Activated B cell treated with CpG ODN at 0.5 μM for 24 hours (primary cell): ENCODE results near the gene FAF1. TPM values are rescaled to one million over a fixed set of nuclear protein-coding genes. Genes with fewer than 3 reads are reported as not detected.
"Not testable (repeated sequence)": the region's sequence is repeated elsewhere in the genome, so short reads cannot be mapped to it uniquely, and the experiment has no call there.

ENCODE experiments used
- ATAC-seq: fragments of 200-7000 bp; cut with Tn5 transposase; one replicate; pipeline ENCODE4 v1.10.0; 2021; ENCODE audit warnings: low read depth, mild to moderate bottlenecking, moderate library complexity
- CTCF ChIA-PET: fragments of 350-600 bp; sonication (Branson Sonifier 250); formaldehyde crosslinking; loops from one replicate; lab custom pipeline; 2021; ENCODE audit warnings: antibody characterized with exemption; lab: Charles Lee
- POLR2A ChIA-PET: fragments of 350-600 bp; sonication (Branson Sonifier 250); formaldehyde crosslinking; loops from one replicate; lab custom pipeline; 2021; ENCODE audit warnings: antibody characterized with exemption; lab: Charles Lee
- DNase-seq: peaks from one replicate; pipeline ENCODE4 v3.0.0; 2022
- H3K27ac Mint-ChIP-seq: one replicate; pipeline ENCODE4 v1.8.0; 2020; ENCODE audit warnings: mixed read lengths
- H3K27me3 Mint-ChIP-seq: one replicate; pipeline ENCODE4 v1.8.0; 2021; ENCODE audit warnings: mixed read lengths
- H3K36me3 Mint-ChIP-seq: one replicate; pipeline ENCODE4 v1.8.0; 2021; ENCODE audit warnings: low read depth, mixed read lengths
- H3K4me1 Mint-ChIP-seq: one replicate; pipeline ENCODE4 v1.8.0; 2021; ENCODE audit warnings: mixed read lengths
- H3K4me3 Mint-ChIP-seq: one replicate; pipeline ENCODE4 v1.8.0; 2020; ENCODE audit warnings: mild to moderate bottlenecking, mixed read lengths
- H3K9me3 Mint-ChIP-seq: one replicate; pipeline ENCODE4 v1.8.0; 2020; ENCODE audit warnings: mixed read lengths
- CTCF ChIP-seq: fragments of 200-600 bp; IDR thresholded peaks from one replicate; pipeline ENCODE4 v1.8.0; 2022; ENCODE audit warnings: antibody characterized with exemption, mild to moderate bottlenecking
- intact Hi-C: fragments of 100-400 bp; cut with micrococcal nuclease; formaldehyde crosslinking; loops from one replicate; pipeline ENCODE4 v1.15.1; 2024
- total RNA-seq: library from RNA; stranded (reverse); gene quantifications from 2 replicates; pipeline ENCODE4 v1.2.3, GENCODE V29; 2022

Gene FAF1
- total RNA-seq, 1 donor from 2014 or later: 61.7 TPM

GRCh38 chr1:50964863-50965262 is 4.8 kb upstream of the FAF1 start:
- intact Hi-C loops: loop anchor here (10.0 kb wide), 1 partner anchor 1090 kb away; the partner anchor contains the start of genes BTF3L4 and TXNDC12
- Mint-ChIP-seq H3K27ac (no peak overlapping the region), H3K4me3 (no peak overlapping the region), H3K9me3 (no peaks in the 10 kb centered on the region), H3K4me1 (peaks cover 15% of the 10 kb centered on the region), H3K27me3 (no peaks in the 10 kb centered on the region), H3K36me3 (peaks cover 14% of the 10 kb centered on the region)
- ChIA-PET CTCF (no interaction called here), POLR2A (no interaction called here)
- no peak for TF ChIP-seq CTCF
- DNase-seq (no peak), ATAC-seq (no peak)

GRCh38 chr1:50959303-50959912 is 659 bp downstream of the FAF1 start:
- Mint-ChIP-seq H3K27ac (peak overlapping the region; percentile 68), H3K4me1 (peaks cover 28% of the 10 kb centered on the region), H3K9me3 (no peaks in the 10 kb centered on the region), H3K27me3 (no peaks in the 10 kb centered on the region), H3K4me3 (peak overlapping the region; percentile 93), H3K36me3 (peaks cover 9% of the 10 kb centered on the region)
- no peak for TF ChIP-seq CTCF
- ATAC-seq: peak; percentile 5
- intact Hi-C loops: no loop called here
- POLR2A ChIA-PET: interaction anchor here (4.2 kb wide), 1 partner anchor 10 kb away, joined by 48 read pairs; the partner anchor contains the start of gene CDKN2C
- DNase-seq: no peak
- CTCF ChIA-PET: interaction anchor here (1.6 kb wide), 1 partner anchor 30 kb away, joined by 7 read pairs; no protein-coding TSS in a partner anchor

- Mint-ChIP-seq H3K4me3 (no peak overlapping the region), H3K9me3 (no peaks in the 10 kb centered on the region), H3K36me3 (peaks cover 12% of the 10 kb centered on the region), H3K4me1 (peaks cover 32% of the 10 kb centered on the region), H3K27me3 (no peaks in the 10 kb centered on the region), H3K27ac (no peak overlapping the region)
- no peak for TF ChIP-seq CTCF
- intact Hi-C loops: no loop called here
- no peak for ATAC-seq
- DNase-seq: no peak
- ChIA-PET CTCF (interaction anchor here (1.6 kb wide), 1 partner anchor 25 kb away, joined by 4 read pairs; no protein-coding TSS in a partner anchor), POLR2A (no interaction called here)
Measured at GRCh38 chr1:50955116-50955515, 5.0 kb downstream of the FAF1 start.

- H3K9me3 Mint-ChIP-seq, DNase-seq, H3K27me3 Mint-ChIP-seq, H3K36me3 Mint-ChIP-seq, CTCF ChIA-PET, H3K27ac Mint-ChIP-seq, H3K4me3 Mint-ChIP-seq, POLR2A ChIA-PET, intact Hi-C loops, ATAC-seq: not testable (repeated sequence)
- peaks cover 44% of the 10 kb centered on the region for H3K4me1 Mint-ChIP-seq
Measured at GRCh38 chr1:50952566-50952965, 7.5 kb downstream of the FAF1 start.

- no peaks in the 10 kb centered on the region for H3K9me3 Mint-ChIP-seq
- ATAC-seq (no peak), DNase-seq (no peak)
- H3K4me3 Mint-ChIP-seq: no peak overlapping the region
- H3K4me1 Mint-ChIP-seq: peaks cover 39% of the 10 kb centered on the region
- TF ChIP-seq CTCF: no peak
- intact Hi-C loops: no loop called here
- no peaks in the 10 kb centered on the region for H3K27me3 Mint-ChIP-seq
- CTCF ChIA-PET: no interaction called here
- POLR2A ChIA-PET: no interaction called here
- H3K36me3 Mint-ChIP-seq: peaks cover 10% of the 10 kb centered on the region
- H3K27ac Mint-ChIP-seq: no peak overlapping the region
Measured at GRCh38 chr1:50950396-50950795, 9.7 kb downstream of the FAF1 start.
